ENCODE measurements around the gene UBA3.

The UBA3 gene

DNA sequence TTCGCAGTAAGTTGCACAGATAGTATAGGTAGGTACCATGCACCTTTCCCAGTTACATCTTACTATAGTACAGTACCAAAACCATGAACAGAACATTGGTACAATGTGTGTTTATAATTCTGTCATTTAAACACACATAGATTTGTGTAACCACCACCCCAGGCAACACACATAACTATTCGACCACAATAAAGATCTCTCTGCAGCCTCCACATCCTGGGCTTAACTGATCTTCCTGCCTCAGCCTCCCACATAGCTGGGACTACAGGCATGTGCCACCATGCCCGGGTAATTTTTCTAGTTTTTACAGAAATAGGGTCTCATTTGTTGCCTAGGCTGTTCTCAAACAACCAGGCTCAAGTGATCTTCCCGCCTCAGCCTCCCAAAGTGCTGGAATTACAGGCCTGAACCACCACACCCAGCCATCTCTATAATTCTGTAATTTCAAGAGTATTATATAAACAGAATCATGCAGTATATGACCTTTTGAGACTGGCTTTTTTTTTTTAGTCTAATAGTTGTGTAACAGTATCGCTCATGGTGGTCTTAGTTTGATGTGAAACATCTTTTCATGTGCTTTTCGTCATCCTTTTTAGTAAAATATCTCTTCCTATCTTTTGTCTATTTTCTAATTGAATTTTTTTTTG, 14.7 kb downstream of the UBA3 start:
- no peak for DNase-seq

DNA sequence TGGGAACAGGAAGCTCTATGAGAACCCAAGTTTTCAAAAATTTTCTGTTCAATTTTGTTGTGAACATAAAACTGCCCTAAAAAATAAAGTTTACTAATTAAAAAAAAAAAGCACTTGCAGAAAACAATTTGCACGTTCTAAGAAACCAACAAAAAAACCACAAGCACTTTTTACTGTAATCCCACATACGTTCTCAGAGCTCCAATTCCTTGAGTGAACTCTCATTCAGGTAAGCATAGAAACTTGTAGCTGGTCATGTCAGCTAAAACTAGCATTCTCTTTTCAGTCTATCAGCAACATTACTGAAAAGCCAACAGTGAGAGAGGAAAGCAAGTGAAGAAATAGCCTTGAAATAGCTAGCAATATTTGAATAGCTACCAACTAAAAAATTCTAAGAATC, 16.5 kb downstream of the UBA3 start:
- no peak for DNase-seq

DNA sequence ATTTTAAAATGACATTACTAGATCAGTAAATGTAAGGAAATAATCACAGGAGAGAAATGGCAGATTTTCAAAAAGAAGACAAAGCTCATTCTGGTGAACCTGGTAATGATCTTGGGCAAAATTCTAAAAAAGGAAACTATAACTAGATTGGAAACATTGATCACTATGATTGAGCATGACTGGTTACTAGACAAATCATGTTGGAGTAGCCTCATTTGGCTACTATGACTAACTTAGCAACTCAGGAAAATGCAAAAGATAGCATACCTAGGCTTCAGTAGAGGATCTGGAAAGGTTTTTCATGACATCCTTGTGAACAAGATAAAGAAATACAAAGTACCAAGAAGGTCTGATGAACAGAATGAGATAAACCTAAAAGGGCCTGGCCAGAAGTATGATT, 20.5 kb downstream of the UBA3 start:
- no peak for DNase-seq

GRCh38 chr3:69058947-69059224, 21.3 kb downstream of the UBA3 start:
- DNase-seq = no peak

DNA sequence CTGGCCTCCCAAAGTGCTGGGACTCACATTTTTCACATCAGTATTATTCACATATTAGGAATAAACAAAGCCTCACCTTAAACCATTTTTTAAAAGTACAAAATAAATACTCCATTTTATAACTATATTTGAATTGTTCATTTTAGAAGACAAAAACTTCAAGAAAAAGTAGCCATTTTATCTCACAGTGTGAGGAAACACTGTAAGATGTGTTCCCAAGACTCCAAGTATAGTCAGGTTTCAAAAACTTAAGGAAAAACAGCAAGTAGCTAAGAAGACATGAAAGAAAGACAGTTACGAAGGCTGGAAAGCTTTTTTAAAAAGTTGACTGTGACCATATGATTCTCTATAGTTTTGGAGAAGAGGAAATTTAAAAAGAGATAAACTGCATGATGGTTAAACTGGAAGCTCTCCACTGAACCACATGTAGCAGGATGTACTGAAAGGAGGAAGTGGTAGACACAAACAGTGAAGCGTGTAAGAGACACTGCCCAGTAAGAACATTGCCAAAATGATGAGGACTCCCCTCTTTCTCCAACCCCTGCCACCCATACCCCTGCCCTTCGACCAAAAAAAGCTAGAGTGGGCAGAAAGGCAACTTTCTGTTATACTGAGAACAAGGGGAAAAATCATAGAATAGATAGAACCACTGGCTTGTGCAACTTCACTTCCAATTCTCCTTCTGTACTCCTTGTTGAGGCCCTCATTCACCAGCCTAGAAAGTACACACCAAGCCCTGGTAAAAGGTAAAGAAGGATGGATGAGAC, 21.8 kb downstream of the UBA3 start:
- DNase-seq = peak; percentile 6 to 20

DNA sequence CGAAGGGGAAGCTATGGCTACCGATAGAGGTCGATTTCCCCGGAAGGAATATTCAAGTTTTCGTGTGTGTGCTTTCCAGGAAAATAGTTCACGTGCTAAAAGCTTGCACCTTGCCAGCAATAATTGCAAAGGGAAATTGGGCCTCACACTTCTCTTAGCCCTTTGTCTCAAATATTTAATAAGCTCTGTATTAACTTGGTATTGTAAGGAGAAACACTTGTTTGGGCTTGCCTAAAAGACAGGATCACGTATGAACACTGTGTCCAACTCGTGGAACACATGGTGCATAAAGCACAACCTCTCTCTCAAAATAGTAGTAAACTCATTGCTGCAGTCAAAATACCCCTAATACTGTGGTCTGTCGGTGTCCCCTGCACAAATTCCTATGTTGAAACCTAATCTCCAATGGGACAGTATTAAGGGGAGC, 27.7 kb downstream of the UBA3 start:
- no peak for DNase-seq

DNA sequence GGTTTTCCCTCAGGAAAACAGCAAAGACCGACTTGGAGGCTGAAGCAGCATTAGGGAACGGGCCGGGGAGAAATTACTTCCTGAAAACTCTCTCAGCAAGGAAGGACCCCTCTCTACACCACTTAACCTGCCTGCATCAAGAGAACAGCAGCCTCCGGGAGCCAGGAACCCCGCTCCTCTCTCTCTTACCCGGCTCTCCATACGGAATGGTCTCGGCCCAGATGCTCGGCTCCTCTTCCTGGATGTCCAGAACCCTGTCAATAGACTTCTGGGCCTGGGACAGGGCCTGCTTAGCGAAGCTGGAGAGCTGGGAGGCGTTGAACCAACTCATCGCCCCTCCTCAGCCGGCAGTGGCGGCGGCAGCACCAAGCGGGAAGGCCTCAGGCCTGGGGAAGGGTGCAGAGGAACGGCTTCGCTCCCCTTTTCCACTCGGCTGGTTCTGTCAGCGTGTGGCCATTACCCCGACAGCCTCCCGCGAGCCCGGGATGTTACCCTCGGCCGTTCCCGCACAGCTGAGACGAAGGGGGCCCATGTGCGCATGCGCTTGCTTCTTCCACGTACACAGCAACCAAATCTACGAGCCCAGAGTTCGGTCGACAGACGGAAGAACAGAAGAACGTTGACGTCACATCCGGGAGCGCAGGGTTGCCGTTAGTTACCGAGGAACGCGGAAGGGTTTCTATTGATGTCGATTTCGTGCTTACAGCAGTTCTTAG, 28.3 kb downstream of the UBA3 start, which contains the start of gene TMF1:
TMF1 (minus strand) TSS at position 578 of the 716 bp plus-strand sequence; CDS start at position 331, 247 bp downstream.
- peak; percentile 99 to 100 for DNase-seq

DNA sequence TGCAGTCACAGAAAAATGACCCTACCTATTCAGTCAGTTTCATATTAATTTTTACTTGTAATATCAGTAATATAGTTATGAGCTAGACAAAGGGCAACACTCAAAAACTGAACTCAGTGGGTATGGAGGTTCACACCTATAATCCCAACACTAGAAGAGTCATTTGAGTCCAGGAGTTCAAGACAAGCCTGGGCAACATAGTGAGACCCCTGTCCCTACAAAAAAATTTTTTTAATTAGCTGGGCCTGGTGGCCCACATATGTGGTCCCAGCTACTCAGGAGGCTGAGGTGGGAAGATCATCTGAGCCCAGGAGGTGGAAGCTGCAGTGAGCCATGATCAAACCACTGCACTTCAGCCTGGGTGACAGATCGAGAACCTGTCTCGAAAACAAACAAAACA, 31.2 kb downstream of the UBA3 start:
- no peak for DNase-seq

GRCh38 chr3:69044608-69045007, 35.6 kb downstream of the UBA3 start:
- DNase-seq = no peak

- DNase-seq = peak; percentile 87 to 91
Observed at GRCh38 chr3:69033470-69033869, 46.7 kb downstream of the UBA3 start.

DNA sequence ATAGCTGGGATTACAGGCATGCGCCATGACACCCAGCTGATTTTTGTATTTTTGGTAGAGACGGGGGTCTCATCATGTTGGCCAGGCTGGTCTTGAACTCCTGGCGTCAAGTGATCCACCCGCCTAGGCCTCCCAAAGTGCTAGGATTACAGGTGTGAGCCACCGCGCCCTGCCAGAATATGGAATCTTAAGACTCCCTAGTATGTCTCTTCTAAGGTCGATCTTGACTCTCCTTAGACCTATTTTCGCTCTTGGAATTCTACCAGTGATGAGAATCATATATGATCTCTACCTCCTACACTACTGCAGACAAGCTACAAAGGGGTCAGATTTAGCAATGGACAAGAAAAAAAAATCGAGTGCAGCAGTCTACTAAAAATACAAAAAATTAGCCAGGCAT, 47.4 kb downstream of the UBA3 start:
- DNase-seq = no peak

DNA sequence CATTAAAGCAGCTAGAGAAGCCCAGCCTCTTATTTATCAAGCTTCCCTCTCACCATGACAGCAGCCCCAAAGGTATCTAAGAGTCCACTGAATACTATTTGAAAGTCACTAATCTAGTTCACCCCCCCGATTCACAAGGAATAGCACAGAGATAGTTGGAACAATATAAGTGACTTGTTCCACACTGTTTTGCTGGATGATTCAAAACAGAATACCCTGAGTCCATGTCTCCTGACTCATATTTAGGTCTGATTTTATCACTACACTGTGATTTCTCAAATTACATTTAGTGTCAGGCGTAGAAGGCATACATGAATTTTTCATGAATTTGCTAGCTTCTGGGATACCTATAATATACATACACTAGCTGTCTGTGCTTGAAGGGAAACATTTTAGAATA, 48.0 kb downstream of the UBA3 start:
- no peak for DNase-seq

- no peak for DNase-seq
Observed at GRCh38 chr3:69031635-69032034, 48.5 kb downstream of the UBA3 start.

DNA sequence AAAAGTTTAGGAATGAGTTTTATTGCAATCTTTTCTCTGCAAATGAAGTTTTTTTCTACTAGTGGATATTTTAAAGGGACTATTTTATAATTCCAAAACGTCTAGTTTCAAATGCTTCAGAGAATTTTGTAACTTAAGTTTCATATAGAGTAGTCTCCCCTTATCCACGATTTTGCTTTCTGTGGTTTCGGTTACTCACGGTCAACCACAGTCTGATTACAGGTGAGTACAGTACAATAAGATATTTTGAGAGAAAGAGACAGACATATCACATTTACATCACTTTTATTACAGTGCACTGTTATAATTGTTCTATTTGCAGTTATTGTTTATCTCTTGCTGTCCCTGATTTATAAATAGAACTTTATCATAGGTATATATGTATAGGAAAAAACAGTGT, 59.3 kb downstream of the UBA3 start:
- DNase-seq = no peak

- no peak for DNase-seq
Observed at GRCh38 chr3:69020424-69020823, 59.7 kb downstream of the UBA3 start.

DNA sequence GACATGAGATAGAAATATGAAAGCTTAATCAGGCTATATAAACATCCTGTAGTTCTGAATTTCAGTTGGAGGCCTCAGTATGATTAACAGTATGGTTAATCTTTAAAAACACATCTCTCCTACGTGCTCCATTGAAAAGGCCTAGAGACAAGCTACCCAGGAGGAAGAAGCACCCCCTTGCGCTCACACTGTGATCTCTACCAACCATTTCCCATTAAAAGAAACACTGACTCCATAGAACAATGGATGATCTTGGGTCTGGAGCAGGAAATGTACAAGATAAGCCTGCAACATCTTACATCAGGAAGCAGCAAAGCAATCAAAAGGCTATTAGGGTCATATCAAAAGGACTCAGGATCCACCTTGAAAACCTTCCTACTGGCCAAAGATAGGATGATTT, 63.3 kb downstream of the UBA3 start:
- DNase-seq = no peak

DNA sequence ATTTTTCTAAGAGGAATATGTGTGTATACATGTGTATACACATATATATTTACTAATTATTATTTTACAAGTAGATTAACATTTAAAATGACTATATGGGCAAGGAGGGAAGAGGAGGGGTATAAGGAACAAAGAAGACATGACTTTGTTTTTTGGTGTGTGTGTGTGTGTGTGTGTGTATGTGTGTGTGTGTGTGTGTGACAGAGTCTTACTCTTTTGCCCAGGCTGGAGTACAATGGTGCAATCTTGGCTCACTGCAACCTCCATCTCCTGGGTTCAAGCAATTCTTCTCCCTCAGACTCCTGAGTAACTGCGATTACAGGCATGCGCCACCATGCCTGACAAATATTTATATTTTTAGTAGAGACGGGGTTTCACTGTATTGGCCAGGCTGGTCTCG, 64.1 kb downstream of the UBA3 start:
- no peak for DNase-seq

DNA sequence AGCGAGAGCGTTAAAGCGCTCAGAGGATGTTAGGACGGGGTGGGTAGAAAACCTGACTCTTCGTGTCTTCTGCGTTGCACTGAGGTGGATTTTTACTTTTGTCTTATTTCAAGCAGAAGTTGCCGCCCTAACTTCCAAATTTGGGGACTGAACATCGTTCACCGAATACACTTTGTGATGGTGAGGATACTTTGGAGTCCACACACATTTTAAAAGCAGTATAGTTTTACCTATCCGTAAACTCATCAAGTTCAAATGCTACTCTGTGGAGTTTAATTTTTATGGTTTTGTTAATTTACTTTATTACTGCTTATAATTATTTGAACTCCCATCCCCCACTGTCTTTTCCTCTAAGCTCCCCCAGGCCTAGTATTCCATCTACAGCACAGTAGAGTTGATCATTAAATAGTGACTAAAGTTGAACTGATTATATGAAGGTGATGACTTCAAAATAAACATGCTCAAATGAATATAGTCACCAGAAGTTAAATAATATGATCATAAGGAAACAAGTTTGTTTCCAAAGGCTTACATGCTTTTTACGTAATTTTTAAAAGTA, 66.1 kb downstream of the UBA3 start:
- no peak for DNase-seq

DNA sequence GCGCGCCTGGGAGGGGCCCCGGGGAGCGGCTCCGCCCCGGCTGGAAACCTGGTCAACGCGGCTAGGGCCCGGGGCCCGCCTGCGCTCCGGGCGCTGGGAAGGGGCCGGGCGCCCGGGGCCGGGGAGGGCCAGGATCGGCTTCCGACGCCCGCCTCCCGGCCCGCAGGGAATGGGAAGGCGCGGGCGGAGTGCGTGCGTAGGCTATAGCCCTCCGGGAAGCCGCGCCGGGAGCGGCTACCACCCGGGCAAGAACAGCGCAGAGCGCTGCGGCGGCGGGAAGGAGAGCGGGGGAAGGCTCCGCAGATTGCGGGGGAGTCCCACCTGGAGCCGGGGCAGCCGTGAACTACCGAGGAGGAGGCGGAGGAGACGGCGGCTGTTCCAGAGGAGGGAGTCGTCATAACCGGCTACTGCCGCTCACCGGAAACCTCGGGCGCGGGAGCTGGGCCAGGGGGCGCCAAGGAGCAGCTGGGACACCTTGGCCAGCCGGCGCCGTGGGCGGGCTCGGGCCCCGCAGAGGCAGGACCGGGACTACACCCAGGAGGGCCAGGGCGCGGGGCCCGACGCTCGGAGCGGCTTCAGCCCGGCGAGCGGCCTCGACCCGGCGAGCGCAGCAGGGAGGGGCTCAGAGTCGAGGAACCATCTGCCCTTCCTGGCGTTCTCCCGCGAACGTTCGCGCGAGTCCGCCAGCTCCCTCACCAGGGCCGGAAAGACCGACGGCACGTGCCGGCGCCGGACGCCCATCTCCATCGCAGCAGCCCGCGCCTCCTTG, 66.7 kb downstream of the UBA3 start, which contains the start of gene EOGT:
EOGT (minus strand) TSS at position 432 of the 769 bp plus-strand sequence. CDS start 3,838 bp downstream, outside the sequence.
- DNase-seq = peak; percentile 74 to 86

- DNase-seq = peak; percentile 31 to 56
Observed at GRCh38 chr3:69012800-69013252, 67.3 kb downstream of the UBA3 start.

- DNase-seq = no peak
Observed at GRCh38 chr3:69012100-69012799, 67.9 kb downstream of the UBA3 start.
